B cell (primary cell): Measurements from ENCODE around the gene CARMIL1.

Experiments
- EZH2 ChIP-seq: IDR thresholded peaks from 2 replicates; pipeline ENCODE4 v1.6.1; 2012; ENCODE audit warnings: borderline replicate concordance, low read depth, mild to moderate bottlenecking, moderate library complexity, low read length; ENCODE audit not compliant: insufficient read depth, poor library complexity, severe bottlenecking
- TF ChIP-seq, protein P1 (sequence below): fragments of 200-600 bp; IDR thresholded peaks from one replicate; pipeline ENCODE4 v1.8.0; 2022; ENCODE audit warnings: antibody characterized with exemption, mild to moderate bottlenecking

DNA sequence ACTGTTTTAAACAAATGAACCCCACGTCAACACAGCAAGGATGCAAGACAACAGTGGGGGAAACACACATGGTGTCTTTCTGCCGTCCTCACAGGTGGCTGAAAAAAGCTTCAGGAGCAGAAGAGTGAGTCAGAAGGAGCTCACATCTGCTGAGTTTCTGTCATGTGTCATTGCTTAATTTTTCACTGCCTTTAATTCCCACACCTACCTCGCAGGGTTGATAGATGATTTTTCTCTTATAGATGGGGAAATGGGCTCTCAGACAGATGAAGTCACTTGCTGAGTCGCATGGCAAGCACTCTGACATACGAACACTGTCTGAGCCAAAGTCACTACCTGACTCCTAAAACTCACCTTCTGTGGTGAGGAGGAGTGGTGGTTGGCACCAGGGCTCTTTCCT lies 28.3 kb upstream of the CARMIL1 start:
- TF ChIP-seq, protein P1, sequence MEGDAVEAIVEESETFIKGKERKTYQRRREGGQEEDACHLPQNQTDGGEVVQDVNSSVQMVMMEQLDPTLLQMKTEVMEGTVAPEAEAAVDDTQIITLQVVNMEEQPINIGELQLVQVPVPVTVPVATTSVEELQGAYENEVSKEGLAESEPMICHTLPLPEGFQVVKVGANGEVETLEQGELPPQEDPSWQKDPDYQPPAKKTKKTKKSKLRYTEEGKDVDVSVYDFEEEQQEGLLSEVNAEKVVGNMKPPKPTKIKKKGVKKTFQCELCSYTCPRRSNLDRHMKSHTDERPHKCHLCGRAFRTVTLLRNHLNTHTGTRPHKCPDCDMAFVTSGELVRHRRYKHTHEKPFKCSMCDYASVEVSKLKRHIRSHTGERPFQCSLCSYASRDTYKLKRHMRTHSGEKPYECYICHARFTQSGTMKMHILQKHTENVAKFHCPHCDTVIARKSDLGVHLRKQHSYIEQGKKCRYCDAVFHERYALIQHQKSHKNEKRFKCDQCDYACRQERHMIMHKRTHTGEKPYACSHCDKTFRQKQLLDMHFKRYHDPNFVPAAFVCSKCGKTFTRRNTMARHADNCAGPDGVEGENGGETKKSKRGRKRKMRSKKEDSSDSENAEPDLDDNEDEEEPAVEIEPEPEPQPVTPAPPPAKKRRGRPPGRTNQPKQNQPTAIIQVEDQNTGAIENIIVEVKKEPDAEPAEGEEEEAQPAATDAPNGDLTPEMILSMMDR = no peak
- no peak for TF ChIP-seq EZH2
